HG03064 (cell line): Measurements from ENCODE around the gene SSH3.
"Not testable (repeated sequence)": the region's sequence is repeated elsewhere in the genome, so short reads cannot be mapped to it uniquely, and the experiment has no call there.

Experiments
- ATAC-seq: cut with Tn5 transposase; IDR thresholded peaks from one replicate; pipeline ENCODE4 v1.9.1; 2021; ENCODE audit warnings: low read depth; ENCODE audit not compliant: unreplicated experiment

The SSH3 gene

GRCh38 chr11:67303132-67303834 lies at the start of gene SSH3:
Gene SSH3 (plus strand): TSS chr11:67303530. CDS start chr11:67303626, 96 bp downstream.
- no peak for ATAC-seq

GRCh38 chr11:67253872-67254624 lies 49.3 kb upstream of the SSH3 start:
- no peak for ATAC-seq

GRCh38 chr11:67254798-67255197 lies 48.5 kb upstream of the SSH3 start:
- no peak for ATAC-seq

GRCh38 chr11:67255353-67255752 lies 48.0 kb upstream of the SSH3 start:
- no peak for ATAC-seq

GRCh38 chr11:67255864-67256263 lies 47.5 kb upstream of the SSH3 start:
- no peak for ATAC-seq

GRCh38 chr11:67256477-67257135 lies 46.7 kb upstream of the SSH3 start:
- no peak for ATAC-seq

- no peak for ATAC-seq
These were observed 42.9 kb upstream of the SSH3 start for GRCh38 chr11:67260406-67260805.

- not testable (repeated sequence) for ATAC-seq
These were observed 42.3 kb upstream of the SSH3 start for GRCh38 chr11:67260885-67261639.

GRCh38 chr11:67261640-67261945 lies 41.7 kb upstream of the SSH3 start:
- no peak for ATAC-seq

GRCh38 chr11:67261946-67262681 lies 41.2 kb upstream of the SSH3 start:
- ATAC-seq, result no peak

GRCh38 chr11:67262731-67263675 lies 40.3 kb upstream of the SSH3 start:
- no peak for ATAC-seq

GRCh38 chr11:67264260-67264659 lies 39.1 kb upstream of the SSH3 start:
- no peak for ATAC-seq

GRCh38 chr11:67264877-67265632 lies 38.3 kb upstream of the SSH3 start:
- ATAC-seq, result no peak

GRCh38 chr11:67265633-67266448 lies 37.5 kb upstream of the SSH3 start:
- ATAC-seq, result peak; percentile 29

GRCh38 chr11:67266449-67267187 lies 36.7 kb upstream of the SSH3 start, which contains the start of gene GRK2:
Gene GRK2 (plus strand): TSS chr11:67266473. CDS start chr11:67266700, 227 bp downstream.
- ATAC-seq, result peak; percentile 5

GRCh38 chr11:67267188-67268080 lies 35.9 kb upstream of the SSH3 start:
- ATAC-seq, result no peak
